HEK293T (cell line): ENCODE results near the gene FBXO40.

ENCODE experiments used
- ARNT ChIP-seq: fragments of 450-650 bp; IDR thresholded peaks from 2 replicates; pipeline ENCODE4 v1.6.1; 2017; ENCODE audit warnings: mild to moderate bottlenecking
- BHLHE40 ChIP-seq: fragments of 450-650 bp; IDR thresholded peaks from 2 replicates; pipeline ENCODE4 v1.6.1; 2016; ENCODE audit warnings: mild to moderate bottlenecking, moderate library complexity, borderline replicate concordance
- CTBP1 ChIP-seq: fragments of 450-650 bp; IDR thresholded peaks from 2 replicates; pipeline ENCODE4 v1.6.1; 2016; ENCODE audit warnings: borderline replicate concordance
- ELF4 ChIP-seq: fragments of 450-650 bp; IDR thresholded peaks from 2 replicates; pipeline ENCODE4 v1.6.1; 2017; ENCODE audit warnings: antibody characterized with exemption
- FOXA1 ChIP-seq: fragments of 450-650 bp; IDR thresholded peaks from 2 replicates; pipeline ENCODE4 v1.6.1; 2016; ENCODE audit warnings: mild to moderate bottlenecking
- FOXK2 ChIP-seq: fragments of 450-650 bp; IDR thresholded peaks from 2 replicates; pipeline ENCODE4 v1.6.1; 2016; ENCODE audit warnings: mild to moderate bottlenecking
- HDGF ChIP-seq: fragments of 450-650 bp; IDR thresholded peaks from 2 replicates; pipeline ENCODE4 v1.6.1; 2017; ENCODE audit warnings: antibody characterized with exemption, borderline replicate concordance
- L3MBTL2 ChIP-seq: fragments of 450-650 bp; conservative IDR thresholded peaks from 2 replicates; pipeline ENCODE4 v1.6.1; 2016; ENCODE audit warnings: mild to moderate bottlenecking
- NFRKB ChIP-seq: fragments of 450-650 bp; IDR thresholded peaks from 2 replicates; pipeline ENCODE4 v1.6.1; 2016; ENCODE audit warnings: mild to moderate bottlenecking, moderate library complexity
- SP1 ChIP-seq: fragments of 450-650 bp; IDR thresholded peaks from 2 replicates; pipeline ENCODE4 v1.6.1; 2017
- SUZ12 ChIP-seq: fragments of 450-650 bp; IDR thresholded peaks from 2 replicates; pipeline ENCODE4 v1.6.1; 2016; ENCODE audit warnings: mild to moderate bottlenecking
- TARDBP ChIP-seq: fragments of 450-650 bp; IDR thresholded peaks from 2 replicates; pipeline ENCODE4 v1.6.1; 2016
- ZNF384 ChIP-seq: fragments of 450-650 bp; IDR thresholded peaks from 2 replicates; pipeline ENCODE4 v1.6.1; 2016
- TF ChIP-seq, protein P1 (sequence below): fragments of 450-650 bp; IDR thresholded peaks from 2 replicates; pipeline ENCODE4 v1.6.1; 2016

DNA sequence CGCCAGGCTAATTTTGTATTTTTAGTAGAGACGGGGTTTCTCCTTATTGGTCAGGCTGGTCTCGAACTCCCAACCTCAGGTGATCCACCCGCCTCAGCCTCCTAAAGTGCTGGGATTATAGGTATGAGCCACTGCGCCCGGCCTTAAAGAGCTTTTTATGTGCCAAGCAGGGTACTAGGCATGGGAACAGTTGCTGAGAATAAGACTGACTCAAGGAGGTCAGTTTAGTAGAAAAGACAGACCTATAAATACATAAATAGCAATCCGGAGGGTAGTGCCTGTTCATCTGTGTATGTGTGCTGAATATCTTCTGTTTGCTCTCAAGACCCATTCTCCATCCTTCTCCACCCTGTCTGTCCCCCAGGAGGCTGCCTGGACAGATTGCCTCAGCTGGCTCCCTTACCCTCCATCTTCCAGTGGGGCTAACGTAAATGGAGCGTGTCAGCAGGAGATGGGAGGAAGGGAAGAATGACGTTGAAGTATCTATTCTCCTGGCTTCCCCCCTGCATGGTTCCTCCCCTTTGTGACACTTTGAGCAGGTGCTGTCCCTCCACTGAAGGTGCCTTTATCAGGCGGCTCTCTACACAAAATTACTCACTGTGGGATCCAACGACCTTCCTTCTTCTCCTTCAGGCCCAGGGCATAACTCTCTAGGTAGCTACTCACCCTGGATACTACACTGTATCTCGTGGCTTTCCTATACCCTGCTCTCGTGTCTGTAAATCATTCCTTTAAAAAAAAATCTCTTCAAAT is 31.1 kb downstream of the FBXO40 start:
- TF ChIP-seq ARNT (no peak), FOXK2 (no peak), CTBP1 (no peak), ELF4 (no peak), L3MBTL2 (no peak), SP1 (no peak), ZNF384 (no peak), FOXA1 (no peak), SUZ12 (no peak), NFRKB (no peak), BHLHE40 (no peak), TARDBP (no peak), HDGF (no peak)
- TF ChIP-seq, protein P1, sequence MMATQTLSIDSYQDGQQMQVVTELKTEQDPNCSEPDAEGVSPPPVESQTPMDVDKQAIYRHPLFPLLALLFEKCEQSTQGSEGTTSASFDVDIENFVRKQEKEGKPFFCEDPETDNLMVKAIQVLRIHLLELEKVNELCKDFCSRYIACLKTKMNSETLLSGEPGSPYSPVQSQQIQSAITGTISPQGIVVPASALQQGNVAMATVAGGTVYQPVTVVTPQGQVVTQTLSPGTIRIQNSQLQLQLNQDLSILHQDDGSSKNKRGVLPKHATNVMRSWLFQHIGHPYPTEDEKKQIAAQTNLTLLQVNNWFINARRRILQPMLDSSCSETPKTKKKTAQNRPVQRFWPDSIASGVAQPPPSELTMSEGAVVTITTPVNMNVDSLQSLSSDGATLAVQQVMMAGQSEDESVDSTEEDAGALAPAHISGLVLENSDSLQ: no peak
